ENCODE results near the gene TENM3.

The TENM3 gene

GRCh38 chr4:182752158-182752910, 509.1 kb downstream of the TENM3 start:
- DNase-seq = no peak

GRCh38 chr4:182754895-182755294, 511.7 kb downstream of the TENM3 start:
- DNase-seq = no peak

- DNase-seq = no peak
Measured at GRCh38 chr4:182756161-182756690, 513.0 kb downstream of the TENM3 start.

- no peak for DNase-seq
Measured at GRCh38 chr4:182758273-182758672, 515.1 kb downstream of the TENM3 start.

- no peak for DNase-seq
Measured at GRCh38 chr4:182760551-182761043, 517.4 kb downstream of the TENM3 start.

- no peak for DNase-seq
Measured at GRCh38 chr4:182764137-182764536, 520.9 kb downstream of the TENM3 start.

- no peak for DNase-seq
Measured at GRCh38 chr4:182764642-182765041, 521.4 kb downstream of the TENM3 start.

- DNase-seq = no peak
Measured at GRCh38 chr4:182765987-182766856, 523.0 kb downstream of the TENM3 start.

GRCh38 chr4:182766857-182767250, 523.7 kb downstream of the TENM3 start:
- DNase-seq = no peak

- DNase-seq = no peak
Measured at GRCh38 chr4:182768838-182769237, 525.6 kb downstream of the TENM3 start.

GRCh38 chr4:182770259-182770995, 527.2 kb downstream of the TENM3 start:
- DNase-seq = no peak

GRCh38 chr4:182770996-182771514, 527.9 kb downstream of the TENM3 start:
- DNase-seq = no peak

GRCh38 chr4:182775075-182775474, 531.9 kb downstream of the TENM3 start:
- DNase-seq = no peak

- no peak for DNase-seq
Measured at GRCh38 chr4:182776376-182777105, 533.3 kb downstream of the TENM3 start.

GRCh38 chr4:182778222-182778982, 535.2 kb downstream of the TENM3 start:
- no peak for DNase-seq

GRCh38 chr4:182786991-182787390, 543.8 kb downstream of the TENM3 start:
- DNase-seq = no peak

GRCh38 chr4:182788201-182788600, 545.0 kb downstream of the TENM3 start:
- no peak for DNase-seq

- no peak for DNase-seq
Measured at GRCh38 chr4:182789529-182789928, 546.3 kb downstream of the TENM3 start.

- DNase-seq = no peak
Measured at GRCh38 chr4:182795446-182796238, 552.4 kb downstream of the TENM3 start.

- DNase-seq = no peak
Measured at GRCh38 chr4:182799515-182800215, 556.5 kb downstream of the TENM3 start.

All from activated CD4-positive, alpha-beta T cell treated with anti-CD3 and anti-CD28 coated beads, Interleukin-2, amount 50 U/mL, for 48 hours (primary cell).